Medulla oblongata (tissue), 1 donor: Measurements from ENCODE around the gene EXOC6.

Source experiments
- DNase-seq: peaks from one replicate; pipeline ENCODE4 v3.0.0-alpha.2; 2015; ENCODE audit errors: extremely low spot score

The EXOC6 gene

DNA sequence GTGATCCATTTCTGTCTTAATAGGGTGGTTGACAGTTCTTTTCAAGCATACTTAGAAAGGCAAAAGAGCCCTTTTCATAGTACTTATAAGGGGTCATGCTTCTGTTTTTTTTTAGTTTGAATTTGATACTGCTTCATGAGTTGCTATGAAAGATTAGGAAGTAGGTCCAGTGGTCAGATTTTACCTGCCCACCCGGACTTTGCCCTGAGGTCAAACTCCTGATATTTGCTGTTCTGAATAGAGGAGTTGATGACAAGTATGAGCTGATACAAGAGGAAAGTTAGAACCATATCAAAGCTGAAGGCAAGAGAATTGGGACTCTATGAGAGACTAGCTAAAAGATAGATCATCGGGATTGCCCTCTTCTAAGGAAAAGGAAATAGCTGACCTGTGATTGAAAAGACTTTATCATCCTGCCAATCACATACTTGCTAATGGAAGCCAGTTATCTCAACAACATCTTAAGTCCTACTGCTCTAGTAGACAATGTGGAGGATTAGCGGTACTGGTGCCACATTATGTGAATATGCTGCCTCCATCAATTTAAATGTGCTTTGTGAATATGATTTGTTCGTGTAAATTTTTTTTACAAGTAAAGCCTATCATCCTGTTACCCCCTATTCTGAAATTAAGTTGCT is 174.8 kb downstream of the EXOC6 start:
- no peak for DNase-seq

DNA sequence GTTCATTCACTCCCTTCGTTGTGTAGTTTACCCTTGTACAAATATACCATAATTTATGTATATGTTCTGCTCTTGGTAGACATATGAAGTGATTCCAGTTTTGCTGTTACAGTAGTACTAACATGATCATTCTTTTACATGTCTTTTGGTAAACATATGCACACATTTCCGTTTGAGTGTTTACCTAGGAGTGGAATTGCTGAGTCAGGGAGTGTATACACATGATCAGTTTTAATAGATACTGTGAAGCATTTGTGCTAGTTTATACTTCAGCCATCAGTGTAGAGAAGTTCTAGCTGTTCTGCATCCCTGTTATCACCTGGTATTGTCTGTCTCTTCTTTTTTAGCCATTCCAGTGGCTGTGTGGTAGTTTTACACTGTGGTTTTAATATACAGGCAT is 177.8 kb downstream of the EXOC6 start:
- no peak for DNase-seq

DNA sequence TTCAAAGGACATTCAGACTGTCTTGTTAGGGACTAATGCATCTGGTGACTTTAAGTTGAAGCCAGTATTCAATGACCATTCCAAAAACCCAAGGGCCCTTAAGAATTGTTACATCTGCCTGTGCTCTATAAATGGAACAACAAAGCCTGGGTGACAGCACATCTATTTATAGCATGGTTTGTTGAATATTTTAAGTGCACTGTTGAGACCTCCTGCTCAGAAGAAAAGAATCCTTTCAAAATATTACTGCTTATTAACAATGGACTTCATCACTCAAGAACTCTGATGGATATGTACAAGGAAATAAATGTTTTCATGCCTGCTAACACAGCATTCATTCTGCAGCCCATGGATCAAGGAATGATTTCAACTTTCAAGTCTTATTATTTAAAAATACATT is 179.2 kb downstream of the EXOC6 start:
- no peak for DNase-seq

DNA sequence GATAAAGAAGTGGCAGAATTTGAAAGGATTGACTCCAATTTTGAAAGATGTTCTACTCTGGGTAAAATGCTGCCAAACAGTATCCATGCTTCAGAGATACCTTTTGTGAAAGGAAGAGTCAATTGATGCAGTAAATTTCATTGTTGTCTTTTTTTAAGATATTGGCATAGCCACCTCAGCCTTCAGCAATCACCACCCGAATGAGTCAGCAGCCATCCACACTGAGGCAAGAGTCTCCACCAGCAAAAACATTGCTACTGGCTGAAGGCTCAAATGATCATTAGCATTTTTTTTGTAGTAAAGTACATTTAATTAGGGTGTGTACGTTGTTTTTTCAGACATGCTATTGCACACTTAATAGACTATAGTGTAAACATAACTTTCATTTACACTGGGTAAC is 180.6 kb downstream of the EXOC6 start:
- no peak for DNase-seq

DNA sequence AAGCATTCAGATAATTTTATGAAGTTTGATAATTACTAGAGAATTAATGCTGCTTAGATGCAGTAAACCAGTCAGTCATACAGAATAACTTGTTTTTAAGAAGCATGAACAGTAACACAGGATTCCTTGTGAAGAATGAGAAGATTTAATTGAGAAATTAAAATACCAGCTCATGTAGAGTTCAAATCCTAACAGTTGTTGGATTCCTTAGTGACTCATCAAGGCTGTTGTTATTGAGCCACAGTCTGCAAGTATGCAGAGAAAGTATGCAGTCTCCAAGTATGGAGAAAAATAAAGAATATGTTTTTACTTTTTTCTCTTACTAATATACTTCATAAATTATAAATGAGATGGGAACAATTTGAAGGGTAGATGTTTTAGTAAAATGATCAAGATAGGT is 182.1 kb downstream of the EXOC6 start:
- no peak for DNase-seq

DNA sequence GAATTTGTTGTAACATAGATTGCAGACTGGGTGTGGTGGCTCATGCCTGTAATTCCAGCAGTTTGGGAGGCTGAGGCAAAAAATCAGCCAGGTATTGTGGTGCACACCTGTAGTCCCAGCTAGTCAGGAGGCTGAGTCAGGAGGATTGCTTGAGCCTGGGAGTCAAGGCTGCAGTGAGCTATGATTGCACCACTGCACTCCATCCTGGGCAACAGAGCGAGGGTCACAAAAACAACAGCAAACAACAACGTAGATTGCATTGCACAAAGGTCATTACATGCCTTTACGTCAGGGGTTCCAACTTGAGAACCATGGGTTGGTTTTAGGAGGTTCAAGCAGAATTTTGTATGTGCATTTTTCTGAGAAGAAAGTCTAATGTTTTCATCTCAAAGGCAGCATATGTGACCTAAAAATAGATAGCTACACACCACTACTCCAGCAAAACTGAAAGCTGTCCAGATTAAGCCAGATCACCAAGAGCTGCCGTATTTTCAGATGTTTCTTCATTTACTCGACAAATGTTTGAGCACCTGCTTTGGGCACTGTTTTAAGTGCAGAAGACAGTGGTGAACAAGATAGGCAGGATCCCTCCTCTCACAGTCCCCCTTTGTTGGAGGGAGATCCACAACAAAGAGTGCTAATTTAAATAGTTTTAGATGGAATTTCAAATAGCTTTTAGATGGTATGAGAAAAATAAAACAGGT is 183.9 kb downstream of the EXOC6 start:
- no peak for DNase-seq

DNA sequence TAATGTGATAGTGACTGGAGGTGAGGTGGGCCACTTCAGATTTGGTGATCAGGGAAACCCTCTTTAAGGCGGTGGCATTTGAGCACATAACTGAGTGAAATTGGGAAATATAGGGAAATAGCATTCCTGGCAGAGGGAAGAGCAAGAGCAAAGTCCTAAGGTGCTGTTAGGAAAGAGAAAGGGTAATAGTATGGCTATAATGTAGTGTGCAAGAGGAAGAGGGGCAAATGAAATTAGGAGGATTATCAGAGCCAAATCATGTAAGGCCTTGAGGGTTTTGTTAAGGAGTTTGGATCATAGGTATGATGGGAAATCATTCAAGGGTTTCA is 184.5 kb downstream of the EXOC6 start:
- DNase-seq, result no peak

DNA sequence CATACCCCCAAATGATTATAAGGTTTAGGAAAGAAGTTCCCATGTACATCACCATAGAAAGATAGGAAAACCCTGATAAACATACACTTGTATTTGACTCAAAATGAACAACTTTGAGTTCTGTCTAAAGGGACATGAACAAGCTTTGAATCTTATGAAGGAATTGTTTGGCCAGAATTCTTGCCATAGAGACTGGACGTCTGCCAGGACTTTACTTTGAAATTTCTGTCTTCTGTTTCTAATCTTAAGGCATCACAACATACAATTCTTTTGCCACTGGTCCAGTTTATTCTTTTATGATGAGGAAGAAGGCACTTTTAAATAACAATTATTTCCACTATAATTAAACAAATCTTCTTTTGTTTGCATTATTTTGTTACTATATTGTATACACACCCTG is 186.1 kb downstream of the EXOC6 start:
- no peak for DNase-seq

DNA sequence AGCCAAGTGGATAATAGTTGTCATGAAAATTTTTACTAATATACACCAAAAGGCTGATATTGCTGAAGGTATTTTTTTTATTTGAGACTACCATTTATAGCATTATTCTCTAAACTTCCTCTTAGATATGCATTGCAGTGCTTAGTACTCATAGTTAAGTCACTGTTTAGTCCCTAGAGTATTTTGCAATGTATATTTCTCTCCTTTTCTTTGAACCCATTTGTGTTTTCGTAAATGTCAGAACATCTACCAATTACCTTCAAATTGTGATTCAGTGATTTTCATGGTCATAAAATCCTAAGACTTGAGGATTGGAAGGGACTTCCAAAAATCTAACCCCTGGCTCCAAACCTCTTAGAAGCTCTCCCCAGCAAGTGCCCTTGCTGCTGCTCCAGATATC is 190.8 kb downstream of the EXOC6 start:
- DNase-seq, result no peak

DNA sequence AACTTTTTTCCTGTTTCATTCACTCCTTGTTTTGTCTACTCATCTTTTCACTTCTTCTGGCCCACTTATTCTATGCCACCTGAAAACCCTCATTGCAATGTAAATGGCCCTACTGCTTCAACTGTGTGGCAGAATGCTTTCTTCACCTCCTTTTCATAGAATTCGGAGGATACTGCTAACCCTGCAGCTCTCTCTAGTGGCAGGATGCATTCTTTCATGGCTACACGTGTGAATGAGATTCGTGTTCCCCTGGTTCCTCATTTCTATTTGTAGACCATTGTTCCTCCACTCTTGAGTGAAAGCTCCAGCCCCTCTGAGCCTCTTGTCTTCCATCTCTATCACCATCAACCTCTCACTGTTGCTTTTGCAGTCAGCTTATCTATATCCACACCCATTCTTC is 191.4 kb downstream of the EXOC6 start:
- peak; percentile 22 for DNase-seq

DNA sequence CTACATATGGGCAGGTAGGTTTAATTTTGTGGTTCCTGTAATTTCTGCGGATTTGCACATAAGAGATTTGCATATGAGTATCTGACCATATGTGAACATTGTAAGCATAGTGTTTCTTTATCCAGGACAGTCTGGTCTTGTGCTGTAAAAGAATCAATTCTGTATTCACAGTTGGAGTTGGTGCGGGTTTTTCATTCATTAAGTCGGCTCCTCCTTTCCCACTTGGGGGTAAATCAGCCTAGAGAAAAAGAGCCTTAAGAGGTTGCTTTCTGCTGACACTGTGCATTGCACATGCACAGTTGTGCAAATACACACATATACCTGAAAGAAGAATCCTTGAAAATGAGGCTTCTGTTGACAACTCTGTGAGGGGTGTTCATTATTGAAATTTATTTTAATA is 206.2 kb downstream of the EXOC6 start:
- no peak for DNase-seq

DNA sequence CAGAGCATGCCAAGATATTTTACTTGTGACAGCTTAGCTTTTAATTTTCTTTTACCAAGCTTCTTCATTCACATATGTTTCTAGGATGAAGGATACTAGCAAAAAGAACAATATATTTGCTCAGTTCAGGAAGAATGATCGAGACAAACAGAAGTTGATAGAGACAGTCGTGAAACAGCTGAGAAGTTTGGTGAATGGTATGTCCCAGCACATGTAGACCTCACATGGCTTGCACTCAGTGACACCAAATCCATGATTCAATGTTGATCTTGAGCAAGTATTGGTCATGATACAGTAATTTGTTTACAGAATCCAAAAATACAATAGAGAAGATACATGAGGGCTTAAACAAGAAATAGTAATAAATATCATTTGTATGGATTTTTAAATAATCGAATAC is 209.8 kb downstream of the EXOC6 start:
- no peak for DNase-seq

DNA sequence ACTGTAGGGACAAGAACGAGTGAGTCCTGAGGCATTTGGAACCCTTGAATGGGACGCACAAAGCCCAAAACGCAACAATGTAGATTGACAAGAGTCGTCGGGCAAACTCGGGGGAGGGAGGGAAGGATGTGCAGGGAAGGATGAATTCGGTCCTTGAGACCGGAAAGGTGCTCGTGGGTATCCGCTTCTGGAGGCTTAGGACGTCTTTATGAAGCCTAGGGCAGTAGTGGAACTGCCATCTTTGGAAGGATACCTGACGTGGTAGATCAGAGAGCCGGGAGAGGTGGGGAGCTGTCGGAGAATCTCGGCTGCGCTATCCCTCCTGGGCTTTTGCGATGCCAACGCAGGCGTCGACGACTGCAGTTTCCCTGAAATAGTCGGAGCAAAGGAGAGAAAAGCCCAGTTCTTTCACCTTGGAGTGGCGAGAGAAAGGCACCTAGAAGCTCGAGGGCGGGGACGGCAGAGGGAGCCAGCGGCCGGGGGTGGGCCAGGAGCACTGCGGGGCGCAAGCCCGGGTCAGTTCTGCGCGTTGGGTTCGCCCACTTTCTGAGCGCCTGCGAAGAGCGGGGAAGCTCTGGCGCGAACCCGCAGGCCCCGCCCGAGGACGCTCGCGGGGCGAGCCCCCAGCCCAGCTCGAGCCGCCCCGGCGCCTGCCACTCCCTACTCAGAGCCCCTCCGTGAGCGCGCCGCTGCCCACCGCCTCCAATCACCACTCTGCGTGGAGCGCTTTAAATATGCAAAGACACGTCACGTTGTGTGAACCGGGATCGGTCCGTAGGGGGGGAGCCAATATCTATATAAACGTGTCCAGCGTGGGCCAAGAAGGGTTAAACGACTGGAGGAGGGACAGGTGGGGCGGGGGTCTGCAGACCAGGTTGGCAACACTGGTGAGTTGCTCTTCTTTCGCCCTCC is 211.9 kb downstream of the EXOC6 start, which contains the start of gene CYP26C1:
TSS of gene CYP26C1 (plus strand) at position 824 of the 912 bp plus-strand sequence. CDS start 466 bp downstream, outside the sequence.
- DNase-seq, result no peak

DNA sequence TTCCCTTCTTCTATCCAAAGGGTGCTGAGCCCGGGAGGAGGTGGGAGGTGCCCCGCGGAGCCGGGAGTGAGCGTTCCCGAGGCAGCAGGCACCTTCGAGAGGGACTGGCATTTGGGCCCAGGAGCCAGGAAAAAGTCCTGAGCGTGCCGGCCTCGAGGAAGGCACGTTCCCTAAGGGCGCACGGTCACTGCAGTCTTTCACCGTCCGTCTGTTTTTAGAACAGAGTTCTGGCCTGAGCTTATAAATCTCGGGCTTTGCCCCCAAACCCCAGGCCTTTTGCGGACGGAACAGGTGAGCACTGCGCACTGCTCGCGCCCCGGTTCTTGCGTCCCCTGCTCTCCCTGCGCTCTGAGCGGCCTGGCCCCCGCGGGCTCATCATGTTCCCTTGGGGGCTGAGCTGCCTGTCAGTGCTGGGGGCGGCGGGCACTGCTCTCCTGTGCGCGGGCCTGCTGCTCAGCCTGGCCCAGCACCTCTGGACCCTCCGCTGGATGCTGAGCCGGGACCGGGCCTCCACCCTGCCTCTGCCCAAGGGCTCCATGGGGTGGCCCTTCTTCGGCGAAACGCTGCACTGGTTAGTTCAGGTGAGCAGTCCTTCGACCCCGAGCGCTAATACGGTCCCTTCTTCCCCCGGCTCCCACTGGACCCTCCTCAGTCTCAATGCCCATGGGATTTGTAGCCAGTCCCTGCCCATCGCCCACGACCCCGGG is 212.7 kb downstream of the EXOC6 start:
- no peak for DNase-seq

DNA sequence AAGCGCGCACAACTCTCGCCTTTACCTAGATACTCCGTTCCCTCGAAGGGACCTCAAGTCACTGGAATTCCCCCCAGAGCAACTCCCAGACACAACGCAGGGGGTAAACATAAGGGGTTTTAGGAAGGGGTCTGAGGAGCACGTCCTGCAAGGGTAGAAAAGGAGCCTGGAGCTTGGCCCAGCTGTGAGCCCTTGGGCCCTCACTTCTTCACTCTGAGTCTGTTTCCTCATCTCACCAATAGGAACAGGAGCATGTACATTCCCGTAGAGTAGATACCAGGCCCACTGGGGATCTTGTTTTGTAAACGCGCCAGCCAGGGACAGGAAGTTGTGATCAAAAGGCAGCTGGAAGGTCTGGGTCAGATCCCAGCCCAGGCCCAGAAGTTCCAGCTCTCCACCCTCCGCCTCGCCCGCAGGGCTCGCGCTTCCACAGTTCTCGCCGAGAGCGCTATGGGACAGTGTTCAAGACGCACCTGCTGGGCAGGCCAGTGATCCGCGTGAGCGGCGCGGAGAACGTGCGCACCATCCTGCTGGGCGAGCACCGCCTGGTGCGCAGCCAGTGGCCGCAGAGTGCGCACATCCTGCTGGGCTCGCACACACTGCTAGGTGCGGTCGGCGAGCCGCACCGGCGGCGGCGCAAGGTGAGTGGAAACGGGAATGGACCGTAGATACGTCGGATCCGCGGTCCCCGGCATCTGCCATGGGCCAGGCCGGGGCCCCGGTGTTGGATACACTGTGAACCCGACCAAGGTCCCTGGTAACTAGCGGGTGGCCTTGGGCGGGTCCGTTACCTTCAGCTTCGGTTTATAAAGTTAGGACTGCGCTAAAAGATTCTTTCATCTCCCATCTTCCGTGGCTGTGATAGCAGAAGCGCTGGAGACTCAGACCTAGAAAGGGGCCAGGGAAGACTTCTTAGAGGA is 213.5 kb downstream of the EXOC6 start:
- DNase-seq, result no peak

DNA sequence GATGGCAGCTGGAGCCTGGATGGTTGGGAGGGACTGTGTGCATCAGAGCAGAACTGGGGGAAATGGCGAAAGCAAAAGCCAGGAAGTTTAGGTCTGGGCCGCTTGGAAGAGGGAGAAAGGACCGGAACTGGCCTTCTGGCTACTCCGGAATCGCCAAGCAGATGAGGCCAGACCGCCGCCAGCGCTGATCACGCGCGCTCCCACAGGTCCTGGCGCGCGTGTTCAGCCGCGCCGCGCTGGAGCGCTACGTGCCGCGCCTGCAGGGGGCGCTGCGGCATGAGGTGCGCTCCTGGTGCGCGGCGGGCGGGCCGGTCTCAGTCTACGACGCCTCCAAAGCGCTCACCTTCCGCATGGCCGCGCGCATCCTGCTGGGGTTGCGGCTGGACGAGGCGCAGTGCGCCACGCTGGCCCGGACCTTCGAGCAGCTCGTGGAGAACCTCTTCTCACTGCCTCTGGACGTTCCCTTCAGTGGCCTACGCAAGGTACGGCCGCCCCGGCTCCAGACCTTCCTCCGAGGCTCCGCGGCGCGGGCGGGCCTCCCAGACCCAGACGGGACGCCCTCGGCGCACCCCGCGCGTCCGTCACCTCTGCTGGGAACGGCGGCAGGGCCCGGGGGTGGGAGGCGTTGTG is 214.3 kb downstream of the EXOC6 start:
- no peak for DNase-seq

DNA sequence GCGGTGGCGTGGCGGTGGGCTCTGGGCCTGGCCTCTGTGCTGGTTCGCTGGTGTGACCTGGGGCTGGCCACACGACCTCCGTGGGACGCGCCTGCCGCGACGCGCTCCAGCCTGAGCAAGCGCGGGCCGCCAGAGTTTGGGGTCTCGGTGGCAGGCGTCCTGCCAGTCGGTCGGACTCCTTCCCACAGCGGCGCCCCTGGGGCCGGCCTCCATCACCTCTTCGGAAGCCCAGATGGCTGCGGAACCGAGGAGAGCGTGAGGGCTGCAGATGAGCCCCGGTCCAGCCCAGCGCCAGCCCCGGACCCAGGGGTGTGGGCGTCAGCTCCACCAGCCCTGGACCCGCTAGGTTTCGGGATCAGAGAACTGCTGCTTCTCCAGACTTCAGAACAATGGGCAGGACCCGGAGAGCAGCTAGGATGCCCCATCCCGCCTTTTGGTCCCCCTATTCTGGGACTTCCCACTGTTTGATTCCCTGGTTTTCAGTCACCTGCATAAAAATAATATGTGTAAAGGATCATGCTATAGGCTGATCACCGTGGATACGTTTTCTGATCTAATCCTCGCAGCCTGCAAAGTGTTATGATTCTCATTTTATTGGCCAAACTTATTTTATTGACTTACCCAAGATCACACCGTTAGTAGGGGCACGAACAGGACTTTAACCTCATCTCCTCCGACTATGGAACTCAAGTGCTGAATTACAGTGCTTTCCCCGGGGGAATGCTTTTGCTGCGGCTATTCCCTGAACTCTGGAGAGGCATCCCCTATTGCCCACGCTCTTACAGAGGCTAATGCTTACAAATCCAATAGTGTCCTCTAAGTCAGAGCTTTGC is 215.0 kb downstream of the EXOC6 start:
- no peak for DNase-seq

DNA sequence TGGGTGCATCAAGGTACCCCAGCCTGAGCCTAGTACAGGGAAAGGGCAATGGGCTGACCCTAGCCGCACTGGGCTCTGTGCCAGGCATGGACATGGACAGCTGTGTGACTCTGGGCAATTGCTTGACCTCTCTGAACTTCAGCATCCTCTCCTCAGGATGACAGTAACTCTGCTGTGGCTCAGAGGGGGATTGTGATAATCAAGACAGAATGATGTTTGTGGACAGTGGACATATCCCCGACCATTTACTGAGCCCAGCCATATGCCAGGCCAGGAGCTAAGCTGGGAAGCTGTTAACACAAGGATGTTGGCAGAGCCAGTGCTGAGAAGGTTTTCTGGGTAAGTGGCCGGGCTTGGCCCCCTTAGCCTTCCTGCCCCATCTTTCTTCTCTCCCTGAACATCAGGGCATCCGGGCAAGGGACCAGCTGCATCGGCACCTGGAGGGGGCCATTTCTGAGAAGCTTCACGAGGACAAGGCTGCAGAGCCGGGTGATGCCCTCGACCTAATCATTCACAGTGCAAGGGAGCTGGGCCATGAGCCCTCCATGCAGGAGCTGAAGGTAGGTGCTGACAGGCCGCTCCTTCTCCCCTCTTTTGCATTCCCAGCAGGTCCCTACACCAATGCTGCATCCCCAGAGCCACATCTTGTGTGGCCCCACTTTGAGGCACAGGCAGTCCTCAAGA is 215.8 kb downstream of the EXOC6 start:
- DNase-seq, result no peak
